Activated CD8-positive, alpha-beta T cell treated with anti-CD3 and anti-CD28 coated beads for 36 hours (primary cell): Measurements from ENCODE around the gene CEACAM18. TPM values are rescaled to one million over a fixed set of nuclear protein-coding genes. Genes with fewer than 3 reads are reported as not detected.

Experiments
- ATAC-seq: fragments of 200-7000 bp; cut with Tn5 transposase; one replicate; pipeline ENCODE4 v1.10.0; 2021; ENCODE audit warnings: mild to moderate bottlenecking, moderate library complexity
- CTCF ChIA-PET: fragments of 350-600 bp; sonication (Branson Sonifier 250); formaldehyde crosslinking; loops from one replicate; lab custom pipeline; 2021; ENCODE audit warnings: antibody characterized with exemption; lab: Charles Lee
- POLR2A ChIA-PET: fragments of 350-600 bp; sonication (Branson Sonifier 250); formaldehyde crosslinking; loops from one replicate; lab custom pipeline; 2021; ENCODE audit warnings: antibody characterized with exemption; lab: Charles Lee
- DNase-seq: peaks from one replicate; pipeline ENCODE4 v3.0.0-alpha.2; 2020
- H3K27ac Mint-ChIP-seq: one replicate; pipeline ENCODE4 v1.8.0; 2021; ENCODE audit warnings: mild to moderate bottlenecking, mixed read lengths
- H3K27me3 Mint-ChIP-seq: one replicate; pipeline ENCODE4 v1.8.0; 2021; ENCODE audit warnings: mixed read lengths
- H3K36me3 Mint-ChIP-seq: one replicate; pipeline ENCODE4 v1.8.0; 2021; ENCODE audit warnings: low read depth, mixed read lengths
- H3K4me1 Mint-ChIP-seq: one replicate; pipeline ENCODE4 v1.8.0; 2021; ENCODE audit warnings: low read depth, mixed read lengths
- H3K4me3 Mint-ChIP-seq: one replicate; pipeline ENCODE4 v1.8.0; 2021; ENCODE audit warnings: mild to moderate bottlenecking, moderate library complexity, mixed read lengths
- H3K9me3 Mint-ChIP-seq: one replicate; pipeline ENCODE4 v1.8.0; 2021; ENCODE audit warnings: mixed read lengths
- CTCF ChIP-seq: fragments of 200-600 bp; IDR thresholded peaks from one replicate; pipeline ENCODE4 v1.8.0; 2022; ENCODE audit warnings: antibody characterized with exemption, mild to moderate bottlenecking
- intact Hi-C: fragments of 100-400 bp; cut with micrococcal nuclease; formaldehyde crosslinking; loops from one replicate; pipeline ENCODE4 v1.10.0; 2022
- total RNA-seq, 2 experiments: library from RNA; stranded (reverse); gene quantifications; one replicate each; pipeline ENCODE4 v1.2.3, GENCODE V29; 2021

The CEACAM18 gene
- total RNA-seq, 2 experiments from 2014 or later, result not detected

DNA sequence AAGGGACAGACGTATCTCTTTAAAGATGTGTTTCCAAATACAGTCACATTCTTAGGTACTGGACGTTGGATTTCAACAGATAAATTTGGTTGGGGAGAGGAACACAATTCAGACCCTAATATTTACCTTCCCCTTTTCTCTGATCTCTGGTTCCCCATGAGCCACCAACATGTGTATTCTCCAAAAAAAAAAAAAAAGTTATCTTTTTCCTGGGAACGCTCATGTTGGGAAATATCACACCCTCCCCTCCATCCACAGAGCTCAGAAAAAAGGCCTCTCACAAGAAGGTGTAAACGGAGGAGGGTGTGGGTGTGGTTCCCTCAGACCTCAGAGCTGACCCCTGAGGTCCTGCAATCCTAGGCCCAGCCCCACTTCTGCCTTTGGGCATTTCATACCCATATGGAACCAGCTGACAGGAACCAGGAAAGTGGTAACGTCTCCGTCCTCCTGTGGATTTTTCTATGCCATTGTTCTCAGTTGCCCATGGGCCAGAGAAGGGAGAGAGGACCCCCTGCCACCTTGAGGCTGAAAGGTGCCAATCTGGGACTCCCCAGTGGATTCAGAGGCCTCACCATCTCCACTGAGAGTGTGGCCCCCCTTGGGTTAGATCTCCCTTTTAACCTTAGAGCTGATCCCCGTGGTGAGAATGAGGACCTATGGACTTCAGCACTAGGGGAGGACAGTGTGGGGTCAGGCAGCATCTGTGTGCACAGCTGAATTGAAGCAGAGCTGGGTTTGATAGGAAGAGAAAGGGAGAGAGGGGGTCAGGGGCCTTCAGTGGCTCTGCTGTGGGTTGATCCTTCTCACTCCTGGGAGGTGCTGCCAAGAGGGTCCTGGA lies 31.7 kb downstream of the CEACAM18 start:
- ATAC-seq, result no peak
- ChIA-PET POLR2A (no interaction called here), CTCF (interaction anchor here (1.4 to 3.2 kb wide), 3 partner anchors 36 to 151 kb away, joined by 4 to 20 read pairs (median 4); no protein-coding TSS in a partner anchor)
- Mint-ChIP-seq H3K4me1 (peaks cover 6% of the 10 kb centered on the region), H3K36me3 (no peaks in the 10 kb centered on the region), H3K9me3 (no peaks in the 10 kb centered on the region), H3K27ac (no peak overlapping the region), H3K27me3 (peaks cover 10% of the 10 kb centered on the region), H3K4me3 (no peak overlapping the region)
- TF ChIP-seq CTCF, result no peak
- DNase-seq, result no peak
- intact Hi-C loops, result loop anchor here (5.0 kb wide), 1 partner anchor 38 kb away; no protein-coding TSS in a partner anchor

GRCh38 chr19:51511353-51511752 lies 33.0 kb downstream of the CEACAM18 start:
- Mint-ChIP-seq H3K36me3 (no peaks in the 10 kb centered on the region), H3K9me3 (no peaks in the 10 kb centered on the region), H3K4me3 (no peak overlapping the region), H3K27ac (no peak overlapping the region), H3K4me1 (peaks cover 6% of the 10 kb centered on the region), H3K27me3 (peaks cover 10% of the 10 kb centered on the region)
- ChIA-PET CTCF (interaction anchor here (1.4 to 3.2 kb wide), 3 partner anchors 38 to 150 kb away, joined by 4 to 20 read pairs (median 4); no protein-coding TSS in a partner anchor), POLR2A (no interaction called here)
- ATAC-seq (no peak), DNase-seq (peak; percentile 38)
- intact Hi-C loops, result loop anchor here (5.0 kb wide), 1 partner anchor 39 kb away; no protein-coding TSS in a partner anchor
- peak; percentile 41 for TF ChIP-seq CTCF

DNA sequence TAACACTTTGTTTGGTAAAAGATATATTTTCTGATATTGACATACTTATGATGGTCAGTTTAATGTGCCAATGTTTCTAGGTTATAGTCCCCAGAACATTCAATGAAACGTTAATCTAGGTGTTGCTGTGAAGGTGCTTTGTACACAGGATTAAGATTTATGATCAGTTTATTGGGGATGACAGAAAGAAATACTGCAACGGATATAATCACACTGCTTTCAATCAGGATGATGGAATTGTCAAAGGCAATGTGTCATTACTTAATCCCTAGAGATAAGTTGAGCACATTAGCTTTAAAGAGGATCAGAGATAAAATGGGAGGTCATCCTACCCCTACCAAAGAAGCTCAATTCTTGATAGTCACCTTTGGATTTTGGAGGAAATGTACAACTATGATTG lies 35.6 kb downstream of the CEACAM18 start:
- ATAC-seq, result no peak

DNA sequence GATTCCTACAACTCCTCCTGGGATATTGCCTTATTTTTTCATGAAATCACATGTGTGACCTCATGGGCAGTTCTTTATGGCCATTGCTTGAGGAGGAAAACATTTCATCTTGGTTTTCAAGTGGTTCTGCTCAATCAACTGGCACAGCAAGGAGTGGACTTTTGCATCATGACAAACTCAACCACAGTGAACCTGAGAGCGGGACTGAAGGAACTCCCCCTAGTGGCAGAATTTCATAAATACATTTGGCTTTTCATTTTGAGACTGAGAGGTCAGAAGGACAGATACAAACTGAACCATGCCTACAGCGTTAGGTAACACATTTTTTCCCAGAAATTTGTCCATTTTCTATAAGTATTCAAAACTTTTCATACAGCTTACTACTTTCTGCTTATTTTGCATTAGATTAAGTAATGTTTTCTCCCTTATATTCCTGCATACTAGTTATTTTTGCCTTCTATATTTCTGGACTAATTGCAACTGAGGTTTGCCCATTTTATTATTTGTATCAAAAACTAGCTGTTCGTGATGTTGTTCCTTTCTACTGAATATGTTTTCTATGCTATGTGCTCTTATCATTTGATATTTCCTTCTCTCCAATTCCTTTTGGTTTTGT lies 36.6 kb downstream of the CEACAM18 start:
- Mint-ChIP-seq H3K9me3 (peaks cover 2% of the 10 kb centered on the region), H3K4me1 (peaks cover 6% of the 10 kb centered on the region), H3K27ac (no peak overlapping the region), H3K27me3 (peaks cover 17% of the 10 kb centered on the region), H3K36me3 (no peaks in the 10 kb centered on the region), H3K4me3 (no peak overlapping the region)
- peak; percentile 32 for DNase-seq
- intact Hi-C loops, result loop anchor here (2.0 to 5.0 kb wide), 2 partner anchors 43 to 92 kb away; no protein-coding TSS in a partner anchor
- peak; percentile 53 for ATAC-seq
- TF ChIP-seq CTCF, result peak; percentile 80
- ChIA-PET CTCF (interaction anchor here (0.6 to 5.1 kb wide), 55 partner anchors 10 to 359 kb away, joined by 3 to 114 read pairs (median 4); partner anchors contain the start of gene SIGLEC10), POLR2A (interaction anchor here (0.7 to 1.4 kb wide), 2 partner anchors 48 to 74 kb away, joined by 3 to 4 read pairs; no protein-coding TSS in a partner anchor)

More for the DNA sequence above, 35.6 kb downstream of the CEACAM18 start:
- no peak for TF ChIP-seq CTCF
- H3K4me1 Mint-ChIP-seq, result peaks cover 6% of the 10 kb centered on the region
- peaks cover 2% of the 10 kb centered on the region for H3K9me3 Mint-ChIP-seq
- no peak overlapping the region for H3K4me3 Mint-ChIP-seq
- H3K36me3 Mint-ChIP-seq, result no peaks in the 10 kb centered on the region
- ChIA-PET CTCF (interaction anchor here (0.6 to 5.1 kb wide), 30 partner anchors 9 to 358 kb away, joined by 3 to 114 read pairs (median 5); partner anchors contain the start of gene SIGLEC10), POLR2A (interaction anchor here (0.9 kb wide), 1 partner anchor 41 kb away, joined by 3 read pairs; no protein-coding TSS in a partner anchor)
- H3K27ac Mint-ChIP-seq, result no peak overlapping the region
- intact Hi-C loops, result loop anchor here (2.0 to 5.0 kb wide), 2 partner anchors 42 to 91 kb away; no protein-coding TSS in a partner anchor
- DNase-seq, result no peak
- H3K27me3 Mint-ChIP-seq, result peaks cover 17% of the 10 kb centered on the region
